GM18511 (cell line): ENCODE data around the gene TMSB10.
"Not testable (repeated sequence)": the region's sequence is repeated elsewhere in the genome, so short reads cannot be mapped to it uniquely, and the experiment has no call there.

ENCODE experiments used
- ATAC-seq: cut with Tn5 transposase; IDR thresholded peaks from one replicate; pipeline ENCODE4 v1.9.1; 2021; ENCODE audit warnings: mild to moderate bottlenecking, moderate library complexity; ENCODE audit not compliant: unreplicated experiment

Gene TMSB10

DNA sequence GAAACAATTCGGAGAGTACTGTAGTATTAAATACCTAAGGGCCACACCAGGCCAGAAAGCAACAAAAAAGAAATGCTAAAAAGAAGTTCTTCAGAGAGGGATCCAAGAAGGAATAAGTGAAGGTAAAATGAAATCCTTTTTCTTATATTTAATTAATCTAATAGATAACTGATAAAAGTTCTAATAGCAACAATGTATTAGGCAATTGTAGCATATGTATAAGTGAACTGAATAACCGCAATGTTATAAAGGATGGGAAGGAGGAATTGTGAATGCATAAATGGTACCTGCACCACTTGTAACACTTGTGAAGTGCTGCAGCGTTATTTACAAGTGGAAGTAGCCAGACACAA, 21.8 kb downstream of the TMSB10 start:
- ATAC-seq, result no peak

GRCh38 chr2:84931384-84931821, 25.9 kb downstream of the TMSB10 start:
- ATAC-seq, result peak; percentile 64

GRCh38 chr2:84938194-84938879, 32.9 kb downstream of the TMSB10 start:
- ATAC-seq, result peak; percentile 38

DNA sequence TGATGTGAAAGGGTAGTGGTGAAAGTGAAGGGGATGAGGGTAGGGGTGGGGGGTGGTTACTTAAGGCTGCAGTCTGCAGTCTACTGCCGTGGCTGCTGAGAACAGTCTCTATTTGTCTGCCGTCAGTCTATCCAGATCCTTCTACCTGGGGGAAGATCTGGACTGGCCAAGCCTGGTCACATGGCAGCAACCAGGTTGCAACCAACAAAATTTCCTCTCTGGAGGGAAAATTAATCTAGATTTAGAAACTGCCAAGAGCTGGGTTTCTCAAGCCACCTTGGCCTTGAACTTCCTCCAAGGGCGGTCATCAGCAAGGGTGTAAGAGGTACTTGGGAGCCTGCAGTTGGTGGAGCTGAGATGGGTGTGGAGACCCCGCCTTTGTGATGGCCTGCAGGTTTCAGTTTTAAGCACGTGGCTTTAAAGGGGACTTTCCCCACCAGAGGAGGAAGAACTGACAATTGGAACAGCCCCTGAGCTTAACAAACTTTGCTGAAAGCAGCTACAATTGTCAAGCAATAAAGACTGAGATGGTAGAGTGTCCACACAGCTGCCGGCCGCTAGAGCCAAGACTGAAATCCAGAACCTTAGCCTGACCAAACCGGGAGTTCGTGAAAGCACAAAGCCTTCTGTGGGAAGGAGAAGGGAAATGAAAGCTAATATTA, 34.1 kb downstream of the TMSB10 start:
- peak; percentile 78 for ATAC-seq

DNA sequence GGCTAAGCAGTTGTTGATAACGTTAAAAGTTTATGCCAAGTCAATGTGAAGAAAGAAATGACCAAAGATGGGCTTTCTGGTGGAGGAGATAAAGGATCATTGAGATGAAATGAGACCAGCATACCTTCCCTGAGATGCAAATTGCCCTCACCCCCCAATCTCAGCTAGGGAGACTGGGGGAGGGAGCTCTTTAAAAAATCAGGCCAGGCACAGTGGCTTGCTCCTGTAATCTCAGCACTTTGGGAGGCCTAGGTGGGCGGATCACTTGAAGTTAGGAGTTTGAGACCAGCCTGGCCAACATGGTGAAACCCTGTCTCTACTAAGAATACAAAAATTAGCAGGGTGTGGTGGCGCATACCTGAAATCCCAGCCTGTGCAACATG, 34.6 kb downstream of the TMSB10 start:
- peak; percentile 16 for ATAC-seq

- no peak for ATAC-seq
These were observed 35.5 kb downstream of the TMSB10 start for GRCh38 chr2:84940831-84941412.

- ATAC-seq, result no peak
These were observed 36.7 kb downstream of the TMSB10 start for GRCh38 chr2:84942166-84942565.

DNA sequence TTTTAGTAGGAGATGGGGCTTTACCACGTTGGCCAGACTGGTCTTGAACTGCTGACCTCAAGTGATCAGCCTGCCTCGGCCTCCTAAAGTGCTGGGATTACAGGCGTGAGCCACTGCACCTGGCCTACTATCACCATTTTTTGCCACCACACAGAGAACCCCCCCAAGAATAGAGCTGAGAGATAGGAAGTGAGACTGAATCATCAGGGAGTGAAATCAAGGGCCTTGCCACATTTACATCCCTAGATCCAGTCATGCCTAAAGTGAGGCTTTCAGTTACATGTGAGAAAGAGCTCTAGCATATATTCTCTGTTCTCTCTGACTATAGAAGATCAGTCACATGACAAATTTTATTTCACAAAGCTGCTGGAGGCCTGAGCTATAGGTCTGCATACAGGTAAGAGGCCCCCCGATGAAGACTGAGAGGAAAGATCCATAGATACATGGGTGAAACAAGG, 37.5 kb downstream of the TMSB10 start:
- peak; percentile 34 for ATAC-seq

DNA sequence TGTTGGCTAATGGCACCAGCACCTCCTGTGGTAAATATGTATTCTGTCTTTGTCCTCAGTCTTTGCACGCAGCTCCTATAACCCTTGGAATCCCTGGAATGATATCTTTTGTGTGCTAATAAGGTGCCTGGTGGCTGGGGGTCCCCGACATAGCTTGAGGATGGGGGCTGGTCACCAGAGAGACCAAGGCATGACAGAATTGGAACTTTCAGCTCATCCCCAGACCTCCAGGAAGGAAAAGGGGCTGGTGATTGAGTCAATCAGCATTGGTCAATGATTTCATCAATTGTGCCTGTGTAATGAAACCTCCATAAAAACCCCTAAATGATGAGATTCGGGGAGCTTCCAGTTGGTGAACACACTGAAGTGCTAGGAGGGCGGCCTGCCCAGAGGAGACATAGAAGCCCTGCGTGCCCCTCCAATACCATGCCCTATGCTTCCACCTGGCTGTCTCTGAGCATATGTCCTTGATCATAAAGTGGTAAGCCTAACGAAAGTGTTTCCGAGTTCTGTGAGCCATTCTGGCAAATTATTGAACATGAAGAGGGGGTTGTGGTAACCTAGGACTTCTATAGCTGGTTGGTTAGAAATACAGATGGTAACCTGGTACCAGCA, 38.9 kb downstream of the TMSB10 start:
- ATAC-seq, result no peak

- not testable (repeated sequence) for ATAC-seq
These were observed 40.4 kb downstream of the TMSB10 start for GRCh38 chr2:84945838-84946203.

- peak; percentile 79 for ATAC-seq
These were observed 41.0 kb downstream of the TMSB10 start for GRCh38 chr2:84946204-84947009.

GRCh38 chr2:84947010-84947593, 41.6 kb downstream of the TMSB10 start:
- no peak for ATAC-seq

DNA sequence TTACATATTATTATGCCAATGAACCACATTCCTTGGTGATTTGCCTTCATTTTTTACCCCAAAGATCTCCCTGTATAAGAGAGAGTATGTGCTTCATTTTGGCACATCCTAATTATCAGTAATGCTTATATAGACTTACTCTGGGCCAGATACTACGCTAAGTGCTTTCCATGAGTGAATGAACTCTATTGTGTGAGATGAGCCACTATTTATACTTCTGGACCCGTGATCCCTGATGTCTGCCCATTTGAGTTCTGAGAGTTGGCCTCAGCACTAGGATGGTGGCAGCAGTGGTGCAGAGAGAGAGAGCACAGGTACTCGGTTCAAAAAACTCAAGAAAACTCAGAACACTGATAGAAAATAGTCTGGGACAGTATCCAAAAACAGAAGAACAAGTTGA, 48.1 kb downstream of the TMSB10 start:
- no peak for ATAC-seq

DNA sequence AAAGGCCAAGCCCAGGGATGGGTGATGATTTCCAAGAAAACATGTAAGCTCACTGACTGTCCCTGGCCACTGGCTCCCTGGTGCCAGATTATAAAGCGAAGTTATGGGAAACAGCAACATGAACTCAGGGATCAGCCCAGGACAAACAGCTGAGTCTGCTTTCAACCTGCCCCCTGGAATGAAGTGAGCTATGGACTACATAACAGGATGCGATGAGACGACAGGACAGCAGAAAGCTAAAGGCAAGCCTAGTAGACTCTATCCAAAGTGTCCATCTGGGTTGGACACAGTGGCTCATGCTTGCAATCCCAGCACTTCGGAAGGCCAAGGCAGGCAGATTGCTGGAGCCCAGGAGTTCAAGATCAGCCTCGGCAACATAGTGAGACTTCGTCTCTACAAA, 48.9 kb downstream of the TMSB10 start:
- no peak for ATAC-seq
